Endothelial cell (in vitro differentiated cells): ENCODE data around the gene TNK2. TPM values are rescaled to one million over a fixed set of nuclear protein-coding genes. Genes with fewer than 3 reads are reported as not detected.

Experiments used
- DNase-seq: peaks from one replicate; pipeline ENCODE4 v3.0.0; 2021; ENCODE audit warnings: low spot score
- H3K27ac Mint-ChIP-seq: one replicate; pipeline ENCODE4 v1.8.0; 2021; ENCODE audit warnings: mixed read lengths, inconsistent platforms; ENCODE audit not compliant: unreplicated experiment
- H3K27me3 Mint-ChIP-seq: one replicate; pipeline ENCODE4 v1.8.0; 2021; ENCODE audit warnings: mild to moderate bottlenecking, moderate library complexity, mixed read lengths, inconsistent platforms; ENCODE audit not compliant: unreplicated experiment
- H3K36me3 Mint-ChIP-seq: one replicate; pipeline ENCODE4 v1.8.0; 2021; ENCODE audit warnings: mild to moderate bottlenecking, low read depth, mixed read lengths, inconsistent platforms; ENCODE audit not compliant: unreplicated experiment
- H3K4me1 Mint-ChIP-seq: one replicate; pipeline ENCODE4 v1.8.0; 2021; ENCODE audit warnings: mild to moderate bottlenecking, mixed read lengths, inconsistent platforms; ENCODE audit not compliant: unreplicated experiment
- H3K4me3 Mint-ChIP-seq: one replicate; pipeline ENCODE4 v1.8.0; 2021; ENCODE audit warnings: mild to moderate bottlenecking, mixed read lengths, inconsistent platforms; ENCODE audit not compliant: unreplicated experiment
- H3K9me3 Mint-ChIP-seq: one replicate; pipeline ENCODE4 v1.8.0; 2021; ENCODE audit warnings: mixed read lengths, inconsistent platforms; ENCODE audit not compliant: unreplicated experiment
- total RNA-seq: library from RNA; stranded (reverse); fragmentation: NEBNext Ultra II Directional; extraction: Animal tissue kit (Norgen Biotek cat#: 25700); gene quantifications from one replicate; pipeline ENCODE4 v1.2.1, GENCODE V29; 2021; ENCODE audit not compliant: unreplicated experiment
- TF ChIP-seq, protein P1 (sequence below): fragments of 200-600 bp; sonication (generic); IDR thresholded peaks from one replicate; pipeline ENCODE4 v1.5.0; 2021; ENCODE audit warnings: antibody characterized with exemption; ENCODE audit not compliant: unreplicated experiment

Gene TNK2
- total RNA-seq, 1 donor from 2014 or later = 135 TPM

DNA sequence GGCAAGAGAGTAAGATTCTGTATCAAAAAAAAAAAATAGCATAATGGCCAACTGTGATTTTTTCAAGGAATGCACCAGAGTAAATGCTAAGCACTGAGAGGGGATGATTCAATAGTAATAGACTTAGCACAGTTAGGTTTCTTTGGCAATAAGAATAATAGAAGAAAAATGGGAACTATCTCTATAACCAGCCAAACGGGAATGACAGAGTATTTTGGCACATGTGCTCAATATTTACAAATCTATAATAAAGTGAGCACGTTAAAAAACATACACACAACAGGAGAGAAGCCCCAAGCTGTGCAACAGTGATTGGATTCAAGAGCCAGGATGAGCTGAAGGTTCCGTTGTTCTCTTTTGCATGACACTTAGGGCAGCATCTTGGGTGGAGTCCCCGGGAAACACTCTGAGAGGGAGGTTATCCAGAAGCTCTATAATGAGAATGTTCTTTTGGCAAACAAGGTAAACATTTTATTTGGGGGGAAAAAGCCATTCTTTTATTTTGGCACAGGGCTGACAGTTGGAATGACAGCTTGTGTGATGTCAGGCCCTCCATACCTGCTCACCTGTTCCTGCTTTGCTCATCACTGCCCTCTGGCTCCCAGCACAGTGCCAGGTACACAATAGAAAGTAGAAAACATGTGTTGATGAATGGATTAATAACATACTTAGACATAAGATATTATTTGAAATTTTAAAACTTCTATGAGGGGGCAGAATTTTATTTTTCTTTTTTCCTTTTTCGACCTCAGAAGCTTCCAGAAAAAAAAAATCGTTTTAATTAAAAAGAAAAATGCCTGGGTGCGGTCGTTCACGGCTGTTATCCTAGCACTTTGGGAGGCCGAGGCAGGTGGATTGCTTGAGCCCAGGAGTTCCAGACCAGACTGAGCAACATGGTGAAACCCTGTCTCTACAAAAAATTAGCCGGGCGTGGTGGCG, 52.6 kb downstream of the TNK2 start:
- H3K4me3 Mint-ChIP-seq = no peak overlapping the region
- H3K36me3 Mint-ChIP-seq = no peaks in the 10 kb centered on the region

DNA sequence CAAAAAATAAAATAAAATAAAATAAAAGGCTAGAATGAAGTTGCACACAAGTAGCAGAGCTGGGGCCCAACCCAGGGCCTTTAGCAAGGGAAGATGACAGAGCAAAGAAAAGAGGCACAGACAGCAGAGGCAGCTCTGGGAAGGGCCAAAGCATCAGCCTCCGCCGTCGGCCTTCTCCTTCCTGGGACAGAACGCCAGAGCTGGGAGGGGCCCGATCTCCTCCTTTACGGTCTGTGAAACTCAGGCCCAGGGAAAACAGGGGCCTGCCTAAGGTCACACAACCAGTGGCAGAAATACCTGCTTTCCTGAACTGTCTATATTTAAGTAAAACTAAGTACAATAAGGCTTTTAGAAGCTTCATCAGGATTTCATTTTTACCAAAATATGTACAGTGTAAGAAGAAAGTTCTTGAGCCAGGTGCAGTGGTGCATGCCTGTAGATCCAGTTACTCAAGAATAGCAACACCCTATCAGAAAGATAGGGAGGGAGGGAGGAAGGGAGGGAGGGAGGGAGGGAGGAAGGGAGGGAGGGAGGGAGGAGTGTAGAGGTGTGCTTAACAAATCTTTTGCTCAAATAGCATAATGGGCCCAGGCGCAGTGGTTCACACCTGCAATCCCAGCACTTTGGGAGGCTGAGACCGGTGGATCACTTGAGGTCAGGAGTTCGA, 53.6 kb downstream of the TNK2 start:
- Mint-ChIP-seq H3K27ac (no peak overlapping the region), H3K27me3 (peaks cover 2% of the 10 kb centered on the region), H3K4me1 (peaks cover 18% of the 10 kb centered on the region), H3K36me3 (no peaks in the 10 kb centered on the region), H3K4me3 (no peak overlapping the region), H3K9me3 (no peaks in the 10 kb centered on the region)
- no peak for DNase-seq
- TF ChIP-seq, protein P1, sequence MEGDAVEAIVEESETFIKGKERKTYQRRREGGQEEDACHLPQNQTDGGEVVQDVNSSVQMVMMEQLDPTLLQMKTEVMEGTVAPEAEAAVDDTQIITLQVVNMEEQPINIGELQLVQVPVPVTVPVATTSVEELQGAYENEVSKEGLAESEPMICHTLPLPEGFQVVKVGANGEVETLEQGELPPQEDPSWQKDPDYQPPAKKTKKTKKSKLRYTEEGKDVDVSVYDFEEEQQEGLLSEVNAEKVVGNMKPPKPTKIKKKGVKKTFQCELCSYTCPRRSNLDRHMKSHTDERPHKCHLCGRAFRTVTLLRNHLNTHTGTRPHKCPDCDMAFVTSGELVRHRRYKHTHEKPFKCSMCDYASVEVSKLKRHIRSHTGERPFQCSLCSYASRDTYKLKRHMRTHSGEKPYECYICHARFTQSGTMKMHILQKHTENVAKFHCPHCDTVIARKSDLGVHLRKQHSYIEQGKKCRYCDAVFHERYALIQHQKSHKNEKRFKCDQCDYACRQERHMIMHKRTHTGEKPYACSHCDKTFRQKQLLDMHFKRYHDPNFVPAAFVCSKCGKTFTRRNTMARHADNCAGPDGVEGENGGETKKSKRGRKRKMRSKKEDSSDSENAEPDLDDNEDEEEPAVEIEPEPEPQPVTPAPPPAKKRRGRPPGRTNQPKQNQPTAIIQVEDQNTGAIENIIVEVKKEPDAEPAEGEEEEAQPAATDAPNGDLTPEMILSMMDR = no peak

More for the DNA sequence above, 52.6 kb downstream of the TNK2 start:
- no peaks in the 10 kb centered on the region for H3K9me3 Mint-ChIP-seq
- TF ChIP-seq, protein P1 = no peak
- DNase-seq = no peak
- peaks cover 2% of the 10 kb centered on the region for H3K27me3 Mint-ChIP-seq
- peaks cover 28% of the 10 kb centered on the region for H3K4me1 Mint-ChIP-seq
- no peak overlapping the region for H3K27ac Mint-ChIP-seq

DNA sequence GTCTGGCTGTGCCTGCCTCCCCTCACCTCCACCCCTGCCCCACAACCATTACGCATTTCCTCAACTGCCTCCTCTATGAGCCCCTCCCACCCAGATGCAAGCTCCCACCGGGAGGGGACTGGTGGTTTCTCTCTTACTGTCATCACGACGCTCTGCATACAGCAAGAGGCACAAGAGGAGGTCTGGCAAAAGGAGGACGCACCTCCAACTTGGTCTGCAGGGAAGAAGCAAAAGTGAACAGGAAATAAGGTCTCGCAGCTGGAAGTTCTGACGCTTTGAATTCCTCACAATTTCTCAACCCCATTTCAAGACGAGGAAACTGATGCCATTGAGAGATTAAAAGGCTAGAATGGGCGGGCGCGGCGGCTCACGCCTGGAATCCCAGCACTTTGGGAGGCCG, 54.4 kb downstream of the TNK2 start:
- no peaks in the 10 kb centered on the region for H3K36me3 Mint-ChIP-seq
- peak overlapping the region; percentile 11 for H3K27ac Mint-ChIP-seq
- H3K9me3 Mint-ChIP-seq = no peaks in the 10 kb centered on the region
- TF ChIP-seq, protein P1 = no peak
- no peak overlapping the region for H3K4me3 Mint-ChIP-seq
- no peaks in the 10 kb centered on the region for H3K27me3 Mint-ChIP-seq
- H3K4me1 Mint-ChIP-seq = peaks cover 11% of the 10 kb centered on the region
- DNase-seq = no peak

DNA sequence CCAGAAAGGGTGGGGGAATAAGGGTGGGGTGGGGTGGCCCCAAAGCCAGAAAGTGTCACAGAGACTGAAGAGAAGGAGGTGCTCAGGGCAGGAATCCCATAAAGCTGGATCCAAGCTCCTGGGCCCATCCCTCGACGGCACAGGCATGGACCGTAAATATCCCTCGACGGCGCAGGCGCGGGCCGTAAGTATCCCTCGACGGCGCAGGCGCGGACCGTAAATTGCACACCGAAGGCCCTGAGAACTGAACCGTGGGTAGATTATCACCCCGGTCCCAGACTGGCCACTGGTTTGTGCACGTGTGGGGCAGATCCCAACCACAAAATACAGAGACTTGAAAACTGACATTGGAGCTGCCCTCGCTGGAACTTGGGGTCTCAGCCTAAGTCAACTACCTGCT, 55.3 kb downstream of the TNK2 start:
- H3K4me1 Mint-ChIP-seq = peaks cover 11% of the 10 kb centered on the region
- H3K36me3 Mint-ChIP-seq = no peaks in the 10 kb centered on the region
- H3K27me3 Mint-ChIP-seq = no peaks in the 10 kb centered on the region
- no peaks in the 10 kb centered on the region for H3K9me3 Mint-ChIP-seq
- no peak for DNase-seq
- TF ChIP-seq, protein P1 = no peak
- H3K4me3 Mint-ChIP-seq = no peak overlapping the region
- peak overlapping the region; percentile 61 for H3K27ac Mint-ChIP-seq
